IPS-20b (cell line): ENCODE results near the gene CFAP119.

ENCODE experiments used
- H3K27ac ChIP-seq: one replicate; pipeline ENCODE4 v1.5.1; 2013; ENCODE audit warnings: low read length
- H3K27me3 ChIP-seq: 2 replicates; pipeline ENCODE4 v1.6.1; 2013; ENCODE audit warnings: mild to moderate bottlenecking, low read length, inconsistent platforms; ENCODE audit not compliant: insufficient read depth
- H3K36me3 ChIP-seq: 2 replicates; pipeline ENCODE4 v1.6.1; 2013; ENCODE audit warnings: low read depth, mild to moderate bottlenecking, inconsistent platforms, low read length, moderate library complexity; ENCODE audit not compliant: insufficient read depth
- H3K4me1 ChIP-seq: 2 replicates; pipeline ENCODE4 v1.6.1; 2013; ENCODE audit warnings: mild to moderate bottlenecking, control low read depth, inconsistent platforms, low read length, moderate library complexity; ENCODE audit not compliant: insufficient read depth
- H3K4me3 ChIP-seq: 2 replicates; pipeline ENCODE4 v1.5.1; 2013; ENCODE audit warnings: mild to moderate bottlenecking, low read length, inconsistent platforms
- H3K9ac ChIP-seq: 2 replicates; pipeline ENCODE4 v1.6.1; 2013; ENCODE audit warnings: low read depth, mild to moderate bottlenecking, inconsistent platforms, low read length, moderate library complexity
- H3K9me3 ChIP-seq: 2 replicates; pipeline ENCODE4 v1.6.1; 2013; ENCODE audit warnings: mild to moderate bottlenecking, low read depth, low read length, inconsistent platforms; ENCODE audit not compliant: insufficient read depth

The CFAP119 gene

DNA sequence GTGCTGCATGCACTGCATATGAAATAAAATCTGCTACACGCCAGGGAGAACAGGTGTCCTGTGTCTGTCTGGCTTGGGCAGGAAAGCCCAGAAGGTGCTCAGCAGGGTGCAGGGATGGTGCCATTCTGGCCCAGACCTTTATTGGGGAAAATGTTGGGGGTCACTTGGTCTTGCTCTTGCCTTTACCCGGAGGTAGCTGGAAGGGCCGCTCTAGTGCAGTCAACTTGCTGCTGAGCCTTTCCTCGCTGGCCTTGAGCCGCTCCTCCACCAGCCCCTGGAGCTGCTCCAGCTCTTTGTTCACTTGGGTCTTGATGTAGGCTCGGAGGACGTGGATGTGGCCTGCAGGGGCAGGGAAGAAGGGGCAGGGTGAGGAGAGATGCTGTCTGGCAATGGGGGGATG lies 4.5 kb downstream of the CFAP119 start:
- Histone ChIP-seq H3K36me3 (peaks cover 47% of the 10 kb centered on the region), H3K27me3 (no peaks in the 10 kb centered on the region), H3K9me3 (no peaks in the 10 kb centered on the region), H3K4me3 (no peak overlapping the region), H3K27ac (no peak overlapping the region), H3K4me1 (no peaks in the 10 kb centered on the region), H3K9ac (no peak overlapping the region)

DNA sequence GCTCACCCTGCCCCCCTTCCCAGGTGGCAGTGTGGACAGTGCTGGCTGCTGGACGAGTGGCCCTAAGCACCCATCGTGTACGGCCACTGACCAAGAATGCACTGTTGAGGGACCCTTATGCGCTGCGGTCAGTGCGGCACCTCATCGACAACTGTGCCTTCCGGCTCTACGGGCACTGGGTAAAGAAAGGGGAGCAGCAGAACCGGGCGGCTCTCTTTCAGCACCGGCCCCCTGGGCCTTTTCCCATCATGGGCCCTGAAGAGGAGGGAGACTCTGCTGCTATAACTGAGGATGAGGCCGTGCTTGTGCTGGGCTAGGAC lies 5.1 kb downstream of the CFAP119 start:
- H3K27ac ChIP-seq: no peak overlapping the region
- H3K36me3 ChIP-seq: peaks cover 50% of the 10 kb centered on the region
- H3K9me3 ChIP-seq: no peaks in the 10 kb centered on the region
- no peaks in the 10 kb centered on the region for H3K27me3 ChIP-seq
- no peak overlapping the region for H3K4me3 ChIP-seq
- no peak overlapping the region for H3K9ac ChIP-seq
- no peaks in the 10 kb centered on the region for H3K4me1 ChIP-seq

DNA sequence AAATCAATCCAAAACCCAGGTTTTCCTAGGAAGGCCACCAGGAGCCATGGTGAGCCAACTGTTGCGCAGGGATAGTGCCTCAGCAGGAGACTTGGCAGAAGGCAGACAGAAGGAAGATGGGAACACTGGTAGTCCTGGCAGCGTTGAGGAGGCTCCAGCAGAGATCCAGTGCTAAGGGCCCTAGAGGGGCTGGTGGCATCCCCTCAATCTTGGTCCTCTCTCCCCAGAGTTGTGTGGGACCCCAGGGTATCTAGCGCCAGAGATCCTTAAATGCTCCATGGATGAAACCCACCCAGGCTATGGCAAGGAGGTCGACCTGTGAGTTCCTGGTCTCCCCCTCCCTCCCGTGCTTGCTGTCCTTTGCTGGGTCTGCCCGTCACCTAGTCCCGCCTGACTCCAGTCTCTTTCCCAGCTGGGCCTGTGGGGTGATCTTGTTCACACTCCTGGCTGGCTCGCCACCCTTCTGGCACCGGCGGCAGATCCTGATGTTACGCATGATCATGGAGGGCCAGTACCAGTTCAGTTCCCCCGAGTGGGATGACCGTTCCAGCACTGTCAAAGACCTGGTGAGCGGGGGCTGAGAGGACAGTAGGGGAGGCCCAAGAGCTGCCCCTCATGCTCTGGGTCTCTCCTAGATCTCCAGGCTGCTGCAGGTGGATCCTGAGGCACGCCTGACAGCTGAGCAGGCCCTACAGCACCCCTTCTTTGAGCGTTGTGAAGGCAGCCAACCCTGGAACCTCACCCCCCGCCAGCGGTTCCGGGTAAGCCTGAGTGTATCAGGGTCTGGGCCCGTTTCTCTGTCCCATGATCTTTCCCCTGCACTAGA lies 5.7 kb downstream of the CFAP119 start:
- no peaks in the 10 kb centered on the region for H3K9me3 ChIP-seq
- no peaks in the 10 kb centered on the region for H3K4me1 ChIP-seq
- H3K36me3 ChIP-seq: peaks cover 55% of the 10 kb centered on the region
- no peak overlapping the region for H3K4me3 ChIP-seq
- no peaks in the 10 kb centered on the region for H3K27me3 ChIP-seq
- H3K27ac ChIP-seq: no peak overlapping the region
- no peak overlapping the region for H3K9ac ChIP-seq

DNA sequence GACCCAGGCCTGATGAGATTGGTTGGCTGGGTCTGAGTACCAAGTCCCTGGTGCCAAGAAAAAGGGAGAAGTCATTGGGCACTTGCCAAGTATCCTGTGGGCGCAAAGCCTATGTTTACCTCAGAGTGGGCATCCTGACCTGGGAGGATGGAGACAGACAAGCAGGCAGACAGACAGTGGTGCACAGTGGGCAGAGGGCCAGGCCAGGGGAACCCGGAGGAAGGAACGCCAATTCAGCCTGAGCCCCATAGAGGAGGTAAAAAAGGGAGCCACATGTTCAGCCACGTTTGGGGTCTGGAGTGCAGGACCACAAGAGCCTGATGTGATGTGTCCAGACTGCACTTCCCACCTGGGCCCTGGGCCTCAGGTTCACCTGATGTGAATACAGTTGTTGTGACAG lies 8.3 kb downstream of the CFAP119 start:
- H3K36me3 ChIP-seq: peaks cover 62% of the 10 kb centered on the region
- no peak overlapping the region for H3K9ac ChIP-seq
- no peak overlapping the region for H3K4me3 ChIP-seq
- H3K27ac ChIP-seq: no peak overlapping the region
- no peaks in the 10 kb centered on the region for H3K9me3 ChIP-seq
- H3K27me3 ChIP-seq: no peaks in the 10 kb centered on the region
- H3K4me1 ChIP-seq: peaks cover 3% of the 10 kb centered on the region; the same call in 1 of the 2 replicates

DNA sequence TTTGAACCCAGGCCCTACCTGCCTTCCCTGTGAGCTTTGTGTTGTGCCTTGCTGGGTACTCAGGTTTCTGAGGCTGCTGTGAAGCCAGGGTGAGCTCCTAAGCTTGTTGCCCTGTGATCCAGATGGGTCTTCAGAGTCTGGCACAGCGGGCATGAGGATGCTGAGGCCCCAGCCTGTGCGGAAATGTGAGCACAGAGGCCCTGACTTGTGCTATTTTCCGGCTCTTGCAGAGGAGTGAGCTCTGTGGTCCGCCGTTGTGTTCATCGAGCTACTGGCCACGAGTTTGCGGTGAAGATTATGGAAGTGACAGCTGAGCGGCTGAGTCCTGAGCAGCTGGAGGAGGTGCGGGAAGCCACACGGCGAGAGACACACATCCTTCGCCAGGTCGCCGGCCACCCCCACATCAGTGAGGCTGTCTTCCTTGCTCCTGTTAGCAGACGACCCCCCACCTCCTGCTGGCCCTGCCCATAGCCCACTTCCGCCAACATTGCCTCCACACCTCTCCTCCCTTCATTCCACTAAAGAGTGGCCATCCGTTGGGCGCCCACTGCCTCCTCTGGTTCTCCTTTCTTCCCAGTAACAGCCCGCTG lies 10.9 kb downstream of the CFAP119 start:
- Histone ChIP-seq H3K27ac (no peak overlapping the region), H3K27me3 (no peaks in the 10 kb centered on the region), H3K36me3 (peaks cover 44% of the 10 kb centered on the region), H3K9me3 (no peaks in the 10 kb centered on the region), H3K4me3 (no peak overlapping the region), H3K9ac (no peak overlapping the region), H3K4me1 (peaks cover 3% of the 10 kb centered on the region; the same call in 1 of the 2 replicates)

DNA sequence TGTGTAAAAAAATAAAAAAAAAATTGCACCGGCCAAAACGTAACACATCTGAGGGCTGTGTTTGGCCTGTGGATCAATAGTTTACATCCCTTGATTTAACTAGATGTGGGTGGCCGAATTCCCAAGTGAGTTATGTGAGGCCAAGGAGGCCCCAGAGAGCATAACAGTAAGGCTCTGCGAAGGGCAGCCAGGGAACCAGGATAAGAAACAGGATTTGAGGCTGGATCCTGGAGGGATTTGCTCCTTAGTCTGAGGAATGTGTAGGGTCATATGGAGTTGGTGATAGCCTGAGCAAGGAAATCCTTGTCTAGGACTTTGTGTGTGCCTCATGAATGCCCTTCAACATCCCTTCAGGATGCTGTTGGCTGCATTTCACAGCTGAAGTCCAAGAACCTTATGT lies 11.7 kb downstream of the CFAP119 start:
- no peak overlapping the region for H3K9ac ChIP-seq
- H3K27ac ChIP-seq: no peak overlapping the region
- H3K4me1 ChIP-seq: peaks cover 3% of the 10 kb centered on the region; the same call in 1 of the 2 replicates
- H3K4me3 ChIP-seq: no peak overlapping the region
- H3K27me3 ChIP-seq: no peaks in the 10 kb centered on the region
- H3K36me3 ChIP-seq: peaks cover 45% of the 10 kb centered on the region
- H3K9me3 ChIP-seq: no peaks in the 10 kb centered on the region

DNA sequence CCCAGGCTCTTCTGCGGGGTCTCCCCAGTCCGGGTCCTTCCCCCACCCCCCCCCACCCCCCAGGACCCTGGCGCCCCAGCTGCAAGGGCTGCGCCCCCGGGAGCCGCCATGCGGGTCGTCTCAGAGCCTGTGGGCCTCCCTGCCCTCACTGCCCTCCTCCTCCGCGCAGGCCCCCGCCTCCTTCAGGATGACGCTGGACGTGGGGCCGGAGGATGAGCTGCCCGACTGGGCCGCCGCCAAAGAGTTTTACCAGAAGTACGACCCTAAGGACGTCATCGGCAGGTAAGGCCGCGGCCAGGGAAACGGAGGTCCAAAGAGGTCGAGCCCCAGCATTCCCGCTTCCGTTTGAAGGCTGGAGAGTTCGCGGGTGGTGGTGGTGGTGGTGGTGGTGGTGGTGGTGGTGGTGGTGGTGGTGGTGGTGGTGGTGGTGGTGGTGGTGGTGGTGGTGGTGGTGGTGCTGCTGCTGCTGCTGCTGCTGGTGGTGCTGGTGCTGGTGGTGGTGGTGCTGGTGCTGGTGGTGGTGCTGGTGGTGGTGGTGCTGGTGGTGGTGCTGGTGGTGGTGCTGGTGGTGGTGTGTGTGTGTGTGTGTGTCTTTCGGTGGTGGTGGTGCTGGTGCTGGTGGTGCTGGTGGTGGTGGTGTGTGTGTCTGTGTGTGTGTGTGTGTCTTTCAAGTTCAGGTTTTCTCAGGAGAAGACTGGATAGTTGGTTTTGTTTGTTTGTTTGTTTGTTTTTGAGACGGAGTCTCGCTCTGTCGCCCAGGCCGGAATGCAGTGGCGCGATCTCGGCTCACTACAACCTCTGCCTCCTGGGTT lies 13.0 kb downstream of the CFAP119 start:
- no peaks in the 10 kb centered on the region for H3K9me3 ChIP-seq
- peaks cover 45% of the 10 kb centered on the region for H3K36me3 ChIP-seq
- H3K27ac ChIP-seq: no peak overlapping the region
- peak overlapping the region; percentile 58; the same call in 1 of the 2 replicates for H3K9ac ChIP-seq
- H3K4me1 ChIP-seq: peaks cover 3% of the 10 kb centered on the region; the same call in 1 of the 2 replicates
- no peaks in the 10 kb centered on the region for H3K27me3 ChIP-seq
- H3K4me3 ChIP-seq: peak overlapping the region; percentile 72

DNA sequence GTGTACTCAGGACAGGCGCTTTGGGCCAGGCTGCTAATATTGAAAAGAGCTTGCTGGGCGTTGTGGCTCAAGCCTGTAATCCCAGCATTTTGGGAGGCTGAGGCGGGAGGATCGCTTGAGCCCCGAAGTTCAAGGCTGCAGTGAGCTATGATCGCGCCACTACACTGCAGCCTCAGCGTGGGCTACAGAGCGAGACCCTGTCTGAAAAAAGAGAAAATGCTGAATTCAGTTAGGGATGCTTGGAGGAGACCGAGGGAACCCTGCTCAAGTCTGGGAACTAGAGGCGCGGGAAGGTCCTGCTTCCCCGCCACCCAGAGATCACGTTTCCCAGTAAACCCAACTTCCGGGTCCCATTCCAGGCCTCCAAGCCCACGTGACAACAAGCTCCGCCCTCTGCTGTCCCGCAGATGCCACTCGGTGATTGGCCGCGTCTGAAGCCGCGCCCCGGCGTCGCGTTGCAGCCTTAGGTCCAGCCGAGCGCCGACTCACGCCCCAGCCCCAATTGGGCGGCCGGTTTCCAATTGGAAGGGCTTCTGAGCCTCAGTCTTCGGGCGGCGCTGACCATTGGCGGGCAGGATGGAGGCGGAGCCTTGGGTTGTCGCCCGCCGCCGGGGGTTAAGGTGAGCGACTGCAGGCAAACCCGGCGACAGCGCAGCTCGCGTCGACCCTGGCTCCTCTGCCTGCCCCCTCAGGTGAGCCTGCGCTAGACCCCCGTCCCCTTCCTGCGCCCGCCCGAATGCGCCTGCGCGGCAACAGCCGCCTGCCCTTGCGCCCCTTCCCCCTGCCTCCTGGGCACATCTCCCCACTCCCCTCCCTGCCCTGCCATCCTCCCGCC lies 13.8 kb downstream of the CFAP119 start, which contains the start of gene PHKG2:
PHKG2 (plus strand) TSS at position 627 of the 835 bp plus-strand sequence. CDS start 396 bp downstream, outside the sequence.
- Histone ChIP-seq H3K4me3 (peak within 1 kb of the TSS; percentile 72), H3K4me1 (peaks cover 3% of the 10 kb centered on the region; the same call in 1 of the 2 replicates), H3K9me3 (no peaks in the 10 kb centered on the region), H3K27ac (peak within 1 kb of the TSS; percentile 36), H3K36me3 (peaks cover 43% of the 10 kb centered on the region), H3K9ac (peak within 1 kb of the TSS; percentile 87; the same call in 1 of the 2 replicates), H3K27me3 (no peaks in the 10 kb centered on the region)

DNA sequence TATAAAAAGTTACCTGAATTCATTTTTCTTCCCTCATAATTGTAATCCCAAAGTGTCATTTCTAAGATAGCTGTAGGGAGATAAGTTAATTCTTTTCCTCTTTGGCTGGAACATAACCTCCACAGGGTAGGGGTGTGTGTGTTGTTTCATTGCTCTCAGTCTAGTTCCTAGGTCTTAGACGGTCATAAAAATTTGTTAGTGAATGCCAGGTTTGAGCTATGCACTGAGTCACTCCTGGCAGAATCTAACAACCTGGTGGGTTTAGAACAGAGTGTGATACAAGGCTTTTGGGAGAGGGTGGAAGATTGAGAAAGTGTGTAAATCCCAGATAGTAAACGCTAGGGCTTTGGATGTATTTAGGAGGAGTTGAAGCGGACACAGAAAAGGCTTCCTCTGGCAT lies 14.5 kb downstream of the CFAP119 start:
- Histone ChIP-seq H3K4me1 (peaks cover 3% of the 10 kb centered on the region; the same call in 1 of the 2 replicates), H3K4me3 (peak overlapping the region; percentile 71; the same call in 1 of the 2 replicates), H3K36me3 (peaks cover 39% of the 10 kb centered on the region), H3K9ac (peak overlapping the region; percentile 87; the same call in 1 of the 2 replicates), H3K27me3 (no peaks in the 10 kb centered on the region), H3K9me3 (no peaks in the 10 kb centered on the region), H3K27ac (peak overlapping the region; percentile 36)

DNA sequence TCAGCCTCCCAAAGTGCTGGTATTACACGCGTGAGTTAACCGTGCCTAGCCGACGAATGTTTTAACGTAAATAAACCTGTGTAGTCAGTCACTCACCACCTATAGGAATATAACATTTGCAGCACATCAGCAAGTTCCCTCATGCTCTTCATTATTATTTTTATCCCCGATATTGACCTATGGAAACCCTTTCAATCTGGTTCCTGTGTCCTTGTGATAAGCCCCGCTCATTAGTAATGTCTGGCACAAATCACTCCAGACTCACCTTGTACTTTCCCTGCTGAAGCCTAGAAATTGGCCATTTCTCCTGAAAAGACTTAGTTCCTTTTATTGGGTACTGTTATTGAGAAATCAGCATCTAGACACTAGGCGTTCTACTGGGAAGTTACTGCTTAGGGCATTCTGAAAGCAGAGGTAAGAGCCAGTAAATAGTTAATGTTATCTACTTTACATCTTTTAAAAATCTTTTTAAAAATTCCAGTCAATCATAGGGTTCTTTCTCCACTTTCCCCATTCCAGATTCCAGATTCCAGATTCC lies 15.2 kb downstream of the CFAP119 start:
- H3K4me1 ChIP-seq: peaks cover 3% of the 10 kb centered on the region; the same call in 1 of the 2 replicates
- H3K36me3 ChIP-seq: peaks cover 42% of the 10 kb centered on the region
- H3K4me3 ChIP-seq: no peak overlapping the region
- no peak overlapping the region for H3K9ac ChIP-seq
- no peak overlapping the region for H3K27ac ChIP-seq
- H3K27me3 ChIP-seq: no peaks in the 10 kb centered on the region
- no peaks in the 10 kb centered on the region for H3K9me3 ChIP-seq
